OCI-LY7 (cell line): ENCODE results near the gene UQCC3.

Experiments used
- EZH2phosphoT487 ChIP-seq: fragments of 200-600 bp; sonication (generic); IDR thresholded peaks from 2 replicates; pipeline ENCODE4 v1.6.1; 2018; ENCODE audit warnings: low read depth, borderline replicate concordance, mild to moderate bottlenecking, mixed run types, antibody characterized with exemption, low read length, moderate library complexity, mixed read lengths
- TF ChIP-seq, protein P1 (sequence below): fragments of 200-600 bp; sonication (generic); conservative IDR thresholded peaks from 2 replicates; pipeline ENCODE4 v1.5.1; 2014; ENCODE audit warnings: mild to moderate bottlenecking, antibody characterized with exemption, low read length, moderate library complexity, mixed read lengths

DNA sequence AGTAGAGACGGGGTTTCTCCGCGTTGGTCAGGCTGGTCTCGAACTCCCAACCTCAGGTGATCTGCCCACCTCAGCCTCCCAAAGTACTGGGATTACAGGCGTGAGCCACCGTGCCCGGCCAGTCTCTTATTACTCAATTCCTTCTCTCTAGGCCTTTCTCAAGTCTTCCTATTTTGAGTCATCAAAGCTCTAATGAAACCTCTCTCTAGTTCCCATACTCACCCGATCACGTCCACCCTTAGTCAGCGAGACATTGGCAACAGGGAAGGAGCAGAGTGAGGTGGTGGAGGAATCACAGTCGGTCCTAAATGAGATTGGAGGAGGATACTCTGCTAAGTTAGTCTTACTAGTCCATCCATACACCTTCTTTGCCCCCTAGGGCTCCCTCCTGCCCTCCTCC is 30.8 kb downstream of the UQCC3 start:
- TF ChIP-seq, protein P1, sequence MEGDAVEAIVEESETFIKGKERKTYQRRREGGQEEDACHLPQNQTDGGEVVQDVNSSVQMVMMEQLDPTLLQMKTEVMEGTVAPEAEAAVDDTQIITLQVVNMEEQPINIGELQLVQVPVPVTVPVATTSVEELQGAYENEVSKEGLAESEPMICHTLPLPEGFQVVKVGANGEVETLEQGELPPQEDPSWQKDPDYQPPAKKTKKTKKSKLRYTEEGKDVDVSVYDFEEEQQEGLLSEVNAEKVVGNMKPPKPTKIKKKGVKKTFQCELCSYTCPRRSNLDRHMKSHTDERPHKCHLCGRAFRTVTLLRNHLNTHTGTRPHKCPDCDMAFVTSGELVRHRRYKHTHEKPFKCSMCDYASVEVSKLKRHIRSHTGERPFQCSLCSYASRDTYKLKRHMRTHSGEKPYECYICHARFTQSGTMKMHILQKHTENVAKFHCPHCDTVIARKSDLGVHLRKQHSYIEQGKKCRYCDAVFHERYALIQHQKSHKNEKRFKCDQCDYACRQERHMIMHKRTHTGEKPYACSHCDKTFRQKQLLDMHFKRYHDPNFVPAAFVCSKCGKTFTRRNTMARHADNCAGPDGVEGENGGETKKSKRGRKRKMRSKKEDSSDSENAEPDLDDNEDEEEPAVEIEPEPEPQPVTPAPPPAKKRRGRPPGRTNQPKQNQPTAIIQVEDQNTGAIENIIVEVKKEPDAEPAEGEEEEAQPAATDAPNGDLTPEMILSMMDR: no peak
- TF ChIP-seq EZH2phosphoT487: no peak
